Central memory CD4-positive, alpha-beta T cell (primary cell): ENCODE measurements around the gene RNF128.

Source experiments
- DNase-seq: peaks from one replicate; pipeline ENCODE4 v3.0.0; 2022
- total RNA-seq, 3 experiments: gene quantifications; one replicate each; lab custom pipeline; 2026; lab: John Stamatoyannopoulos, UW

RNF128 gene
- total RNA-seq, result 0 reads per million in 3 experiments

- DNase-seq, result peak; percentile 2
Measured at GRCh38 chrX:106726485-106727437, at the start of gene RNF128. TSS of gene RNF128 (plus strand) at chrX:106726701. CDS start at chrX:106726914, 213 bp downstream.

GRCh38 chrX:106680716-106681115 is 45.8 kb upstream of the RNF128 start:
- DNase-seq, result no peak

- DNase-seq, result no peak
Measured at GRCh38 chrX:106684207-106684606, 42.3 kb upstream of the RNF128 start.

GRCh38 chrX:106692425-106693065 is 34.0 kb upstream of the RNF128 start:
- no peak for DNase-seq

GRCh38 chrX:106696502-106696901 is 30.0 kb upstream of the RNF128 start:
- DNase-seq, result no peak

GRCh38 chrX:106698693-106699092 is 27.8 kb upstream of the RNF128 start:
- DNase-seq, result no peak

GRCh38 chrX:106702636-106703035 is 23.9 kb upstream of the RNF128 start:
- no peak for DNase-seq

GRCh38 chrX:106706466-106706865 is 20.0 kb upstream of the RNF128 start:
- DNase-seq, result no peak

GRCh38 chrX:106707771-106708454 is 18.6 kb upstream of the RNF128 start:
- no peak for DNase-seq

- DNase-seq, result no peak
Measured at GRCh38 chrX:106710771-106711170, 15.7 kb upstream of the RNF128 start.

GRCh38 chrX:106711375-106711774 is 15.1 kb upstream of the RNF128 start:
- no peak for DNase-seq

GRCh38 chrX:106716004-106716403 is 10.5 kb upstream of the RNF128 start:
- DNase-seq, result no peak

- DNase-seq, result no peak
Measured at GRCh38 chrX:106716463-106716862, 10.0 kb upstream of the RNF128 start.

- DNase-seq, result no peak
Measured at GRCh38 chrX:106718709-106719108, 7.8 kb upstream of the RNF128 start.

GRCh38 chrX:106725931-106726330 is 570 bp upstream of the RNF128 start:
- no peak for DNase-seq

- DNase-seq, result no peak
Measured at GRCh38 chrX:106728337-106728736, 1.8 kb downstream of the RNF128 start.

GRCh38 chrX:106730401-106730800 is 3.9 kb downstream of the RNF128 start:
- DNase-seq, result no peak

GRCh38 chrX:106731590-106731989 is 5.1 kb downstream of the RNF128 start:
- no peak for DNase-seq

- DNase-seq, result no peak
Measured at GRCh38 chrX:106734827-106735226, 8.3 kb downstream of the RNF128 start.

GRCh38 chrX:106740193-106740780 is 13.8 kb downstream of the RNF128 start:
- DNase-seq, result no peak

GRCh38 chrX:106742193-106742592 is 15.7 kb downstream of the RNF128 start:
- DNase-seq, result no peak

GRCh38 chrX:106742805-106743204 is 16.3 kb downstream of the RNF128 start:
- no peak for DNase-seq

GRCh38 chrX:106748377-106748776 is 21.9 kb downstream of the RNF128 start:
- DNase-seq, result no peak
